ENCODE results near the gene CXorf65. TPM values are rescaled to one million over a fixed set of nuclear protein-coding genes. Genes with fewer than 3 reads are reported as not detected.

CXorf65 gene
- total and polyA plus RNA-seq, 9 donors: not detected

GRCh38 chrX:71067712-71068043, 38.9 kb downstream of the CXorf65 start:
- H3K9me3 ChIP-seq: no peaks in the 10 kb centered on the region
- peak overlapping the region; percentile 48 for H3K4me3 ChIP-seq
- WGBS, 3 donors: 30 to 34% (median 30%) methylated on average over 10 of the region's 10 CpGs
- no peaks in the 10 kb centered on the region for H3K27me3 ChIP-seq
- peak overlapping the region; percentile 33 to 57 for H3K27ac ChIP-seq
- TF ChIP-seq EP300 (IDR thresholded peaks at IDR 0.05) (no peak), CTCF (IDR thresholded peaks at IDR 0.05) (no peak), POLR2A (IDR thresholded peaks at IDR 0.05) (no peak)
- intact Hi-C loops (cut with DNase I): no loop called here
- H3K4me1 ChIP-seq (ENCODE audit: insufficient read depth): no peaks in the 10 kb centered on the region
- H3K36me3 ChIP-seq: no peaks in the 10 kb centered on the region
- no peak for DNase-seq

- Histone ChIP-seq H3K9me3 (no peaks in the 10 kb centered on the region), H3K36me3 (no peaks in the 10 kb centered on the region), H3K27ac (peak overlapping the region in 1 of 2 donors; percentile 33), H3K4me3 (peak overlapping the region; percentile 48), H3K4me1 (ENCODE audit: insufficient read depth) (no peaks in the 10 kb centered on the region), H3K27me3 (no peaks in the 10 kb centered on the region)
- WGBS, 3 donors: 24 to 32% (median 29%) methylated on average over 2 of the region's 2 CpGs
- DNase-seq: no peak
- intact Hi-C loops (cut with DNase I): no loop called here
- TF ChIP-seq POLR2A (IDR thresholded peaks at IDR 0.05) (no peak), CTCF (IDR thresholded peaks at IDR 0.05) (no peak), EP300 (IDR thresholded peaks at IDR 0.05) (no peak)
Measured at GRCh38 chrX:71067089-71067488, 39.5 kb downstream of the CXorf65 start.

GRCh38 chrX:71060127-71060526, 46.4 kb downstream of the CXorf65 start:
- H3K36me3 ChIP-seq: no peaks in the 10 kb centered on the region
- H3K4me1 ChIP-seq (ENCODE audit: insufficient read depth): no peaks in the 10 kb centered on the region
- no peak for DNase-seq
- H3K27me3 ChIP-seq: no peaks in the 10 kb centered on the region
- intact Hi-C loops (cut with DNase I): no loop called here
- no peaks in the 10 kb centered on the region for H3K9me3 ChIP-seq
- TF ChIP-seq POLR2A (IDR thresholded peaks at IDR 0.05) (no peak), EP300 (IDR thresholded peaks at IDR 0.05) (no peak), CTCF (IDR thresholded peaks at IDR 0.05) (no peak)
- no peak overlapping the region for H3K27ac ChIP-seq
- no peak overlapping the region for H3K4me3 ChIP-seq

- DNase-seq: no peak
- TF ChIP-seq EP300 (IDR thresholded peaks at IDR 0.05) (no peak), POLR2A (IDR thresholded peaks at IDR 0.05) (no peak), CTCF (IDR thresholded peaks at IDR 0.05) (no peak)
- 60 to 63% (median 62%) methylated on average over 3 of the region's 3 CpGs for WGBS, 3 donors
- H3K4me1 ChIP-seq (ENCODE audit: insufficient read depth): no peaks in the 10 kb centered on the region
- no peaks in the 10 kb centered on the region for H3K36me3 ChIP-seq
- H3K9me3 ChIP-seq: no peaks in the 10 kb centered on the region
- intact Hi-C loops (cut with DNase I): no loop called here
- H3K27ac ChIP-seq: no peak overlapping the region
- H3K4me3 ChIP-seq: no peak overlapping the region
- no peaks in the 10 kb centered on the region for H3K27me3 ChIP-seq
Measured at GRCh38 chrX:71057848-71058530, 48.6 kb downstream of the CXorf65 start.
